ENCODE results near the gene PPP1R12A. TPM values are rescaled to one million over a fixed set of nuclear protein-coding genes. Genes with fewer than 3 reads are reported as not detected.

PPP1R12A gene
- polyA plus RNA-seq, 2 donors = 17.3 to 24.6 TPM

DNA sequence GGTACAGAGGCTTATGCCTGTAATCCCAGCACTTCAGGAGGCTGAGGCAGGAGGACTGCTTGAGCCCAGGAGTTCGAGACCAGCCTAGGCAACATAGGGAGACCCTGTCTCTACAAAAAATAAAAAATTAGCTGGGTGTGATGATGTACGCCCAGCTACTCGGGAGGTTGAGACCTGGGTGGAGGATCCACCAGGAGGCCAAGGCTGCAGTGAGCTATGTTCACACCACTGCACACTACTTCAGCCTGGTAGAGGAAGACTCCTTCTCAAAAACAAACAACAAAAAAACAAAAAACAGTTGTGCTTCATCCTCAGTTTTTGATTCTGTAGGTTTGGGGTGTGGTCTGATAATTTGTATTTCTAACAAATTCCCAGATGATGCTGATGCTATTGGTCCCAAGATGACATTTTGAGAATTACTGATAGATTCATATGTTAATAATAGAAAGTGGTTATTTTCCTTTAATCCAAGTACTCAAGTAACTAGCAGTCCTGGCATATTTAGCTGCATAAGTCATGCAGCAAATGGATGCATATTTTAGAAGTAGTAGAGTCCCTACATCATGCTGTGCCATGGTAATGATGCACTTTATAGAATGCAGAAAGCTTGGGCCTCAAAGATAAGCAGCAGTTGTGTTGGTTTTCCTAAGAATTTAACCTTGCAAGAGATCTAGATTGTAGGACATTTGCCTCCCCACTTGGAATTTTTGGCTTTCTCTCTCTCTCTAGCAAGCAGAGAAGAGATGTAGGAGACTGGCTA, 168.0 kb downstream of the PPP1R12A start:
- H3K9me3 ChIP-seq (ENCODE audit: control insufficient read depth in 2 of 2, insufficient read depth in 1 of 2, low read depth in 1 of 2, low read length in 1 of 2) = no peaks in the 10 kb centered on the region
- 92 to 93% methylated on average over 3 of the region's 3 CpGs for WGBS, 2 donors
- H3K4me1 ChIP-seq (ENCODE audit: control insufficient read depth in 2 of 2, insufficient read depth in 2 of 2, low read length in 1 of 2) = no peaks in the 10 kb centered on the region
- no peak overlapping the region for H3K4me3 ChIP-seq (ENCODE audit: low read depth in 1 of 2, low read length in 2 of 2)
- no peak overlapping the region for H3K27ac ChIP-seq (ENCODE audit: low read depth in 2 of 2, low read length in 1 of 2)
- H3K36me3 ChIP-seq (ENCODE audit: control insufficient read depth in 2 of 2, insufficient read depth in 2 of 2, low read length in 1 of 2) = no peaks in the 10 kb centered on the region
- H3K27me3 ChIP-seq (ENCODE audit: control insufficient read depth in 1 of 2, insufficient read depth in 2 of 2, low read length in 2 of 2) = no peaks in the 10 kb centered on the region

DNA sequence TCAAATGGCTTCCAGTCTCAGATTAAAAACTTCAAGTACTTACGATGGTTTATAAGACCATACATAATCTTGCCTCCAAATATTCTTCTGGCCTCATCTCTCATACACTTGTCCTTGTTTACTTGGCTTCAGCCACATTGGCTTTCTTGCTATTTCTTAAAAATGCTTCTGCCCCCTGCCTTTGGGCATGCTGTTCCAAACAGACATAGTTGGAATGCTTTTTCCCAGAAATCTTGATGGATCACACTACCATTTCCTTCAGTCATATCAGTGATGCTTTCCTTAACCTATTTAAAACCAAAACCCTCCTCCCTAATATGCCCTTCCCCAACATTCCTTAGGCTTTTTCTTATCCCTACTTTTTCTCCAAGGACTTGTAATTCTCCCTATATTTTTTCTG, 169.7 kb downstream of the PPP1R12A start:
- Histone ChIP-seq H3K36me3 (ENCODE audit: control insufficient read depth in 2 of 2, insufficient read depth in 2 of 2, low read length in 1 of 2) (no peaks in the 10 kb centered on the region), H3K4me1 (ENCODE audit: control insufficient read depth in 2 of 2, insufficient read depth in 2 of 2, low read length in 1 of 2) (no peaks in the 10 kb centered on the region), H3K4me3 (ENCODE audit: low read depth in 1 of 2, low read length in 2 of 2) (no peak overlapping the region), H3K9me3 (ENCODE audit: control insufficient read depth in 2 of 2, insufficient read depth in 1 of 2, low read depth in 1 of 2, low read length in 1 of 2) (no peaks in the 10 kb centered on the region), H3K27ac (ENCODE audit: low read depth in 2 of 2, low read length in 1 of 2) (no peak overlapping the region), H3K27me3 (ENCODE audit: control insufficient read depth in 1 of 2, insufficient read depth in 2 of 2, low read length in 2 of 2) (no peaks in the 10 kb centered on the region)
- WGBS, 2 donors = 83 to 86% methylated on average over 1 of the region's 1 CpG

DNA sequence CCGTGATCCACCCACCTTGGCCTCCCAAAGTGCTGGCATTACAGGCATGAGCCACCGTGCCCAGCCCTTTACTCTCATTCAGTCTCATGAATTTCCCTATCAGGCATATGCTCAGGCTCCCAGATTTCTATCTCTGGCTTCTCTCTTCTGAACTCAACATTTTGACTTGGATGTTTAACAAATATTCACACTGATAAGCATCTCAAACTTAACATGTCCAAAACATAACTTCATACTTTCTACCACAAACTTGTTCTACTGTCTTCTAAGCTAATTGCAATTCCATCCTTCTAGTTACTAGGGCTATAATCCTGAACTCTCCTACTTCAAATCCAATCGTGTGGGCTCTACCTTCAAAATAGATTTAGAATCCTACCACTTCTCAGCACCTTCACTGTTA, 170.3 kb downstream of the PPP1R12A start:
- WGBS, 2 donors = 82 to 87% methylated on average over 3 of the region's 3 CpGs
- H3K27ac ChIP-seq (ENCODE audit: low read depth in 2 of 2, low read length in 1 of 2) = no peak overlapping the region

DNA sequence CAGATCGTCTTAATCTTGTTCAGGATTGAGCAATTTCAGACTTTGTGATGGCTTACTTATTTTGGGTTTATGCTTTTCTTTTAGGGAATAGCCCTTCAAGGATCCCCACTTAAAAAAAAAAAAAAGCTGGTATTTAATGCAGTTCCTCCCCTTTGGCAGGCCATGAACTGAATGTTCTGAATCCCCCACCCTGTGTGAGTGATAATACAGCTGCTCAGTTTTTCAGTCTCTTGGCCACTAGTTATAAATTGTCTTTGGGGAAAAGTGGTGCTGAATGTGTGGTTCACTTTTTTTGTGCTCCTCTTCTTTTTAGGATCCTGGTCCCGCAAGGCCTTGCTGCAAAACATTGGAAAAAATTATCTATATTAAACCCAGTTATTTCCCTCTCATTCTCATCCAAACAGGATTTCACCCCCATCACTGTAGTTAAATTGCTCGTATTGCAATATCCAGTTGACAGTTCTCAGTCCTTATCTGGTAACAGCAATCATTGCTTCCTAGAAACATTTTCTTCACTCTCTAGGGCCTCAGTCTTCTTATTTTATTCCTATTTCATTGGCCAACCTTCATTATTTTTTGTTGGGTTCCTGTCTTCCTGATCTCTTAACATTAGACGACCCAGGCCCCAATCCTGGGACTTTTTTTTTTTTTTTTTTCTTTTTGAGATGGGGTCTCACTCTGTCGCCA, 171.0 kb downstream of the PPP1R12A start:
- no peaks in the 10 kb centered on the region for H3K4me1 ChIP-seq (ENCODE audit: control insufficient read depth in 2 of 2, insufficient read depth in 2 of 2, low read length in 1 of 2)
- no peak overlapping the region for H3K27ac ChIP-seq (ENCODE audit: low read depth in 2 of 2, low read length in 1 of 2)
- 86% methylated on average over 5 of the region's 5 CpGs for whole genome bisulfite sequencing, 2 donors
- no peaks in the 10 kb centered on the region for H3K27me3 ChIP-seq (ENCODE audit: control insufficient read depth in 1 of 2, insufficient read depth in 2 of 2, low read length in 2 of 2)
- no peaks in the 10 kb centered on the region for H3K36me3 ChIP-seq (ENCODE audit: control insufficient read depth in 2 of 2, insufficient read depth in 2 of 2, low read length in 1 of 2)
- no peaks in the 10 kb centered on the region for H3K9me3 ChIP-seq (ENCODE audit: control insufficient read depth in 2 of 2, insufficient read depth in 1 of 2, low read depth in 1 of 2, low read length in 1 of 2)
- H3K4me3 ChIP-seq (ENCODE audit: low read depth in 1 of 2, low read length in 2 of 2) = no peak overlapping the region

More for the DNA sequence above, 170.3 kb downstream of the PPP1R12A start:
- Histone ChIP-seq H3K36me3 (ENCODE audit: control insufficient read depth in 2 of 2, insufficient read depth in 2 of 2, low read length in 1 of 2) (no peaks in the 10 kb centered on the region), H3K4me1 (ENCODE audit: control insufficient read depth in 2 of 2, insufficient read depth in 2 of 2, low read length in 1 of 2) (no peaks in the 10 kb centered on the region), H3K4me3 (ENCODE audit: low read depth in 1 of 2, low read length in 2 of 2) (no peak overlapping the region), H3K9me3 (ENCODE audit: control insufficient read depth in 2 of 2, insufficient read depth in 1 of 2, low read depth in 1 of 2, low read length in 1 of 2) (no peaks in the 10 kb centered on the region), H3K27me3 (ENCODE audit: control insufficient read depth in 1 of 2, insufficient read depth in 2 of 2, low read length in 2 of 2) (no peaks in the 10 kb centered on the region)

DNA sequence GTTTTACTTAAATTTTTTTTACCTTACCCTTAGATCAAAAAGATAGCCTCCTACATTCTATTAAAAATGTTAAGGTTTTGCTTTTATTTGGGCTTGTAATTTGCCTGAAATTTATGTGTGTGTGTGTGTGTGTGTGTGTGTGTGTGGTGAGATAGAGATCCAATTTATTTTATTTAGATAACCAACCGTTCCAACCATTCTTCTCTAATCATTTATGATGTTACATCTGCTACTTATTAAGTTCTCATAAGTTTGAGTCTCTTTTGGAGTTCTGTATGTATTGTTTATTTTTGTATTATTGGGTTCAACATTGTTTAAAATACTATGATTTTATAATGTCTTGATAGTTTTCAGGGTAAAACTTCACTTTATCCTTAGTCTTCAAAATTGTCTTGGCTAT, 173.6 kb downstream of the PPP1R12A start:
- Histone ChIP-seq H3K4me1 (ENCODE audit: control insufficient read depth in 2 of 2, insufficient read depth in 2 of 2, low read length in 1 of 2) (no peaks in the 10 kb centered on the region), H3K27me3 (ENCODE audit: control insufficient read depth in 1 of 2, insufficient read depth in 2 of 2, low read length in 2 of 2) (no peaks in the 10 kb centered on the region), H3K9me3 (ENCODE audit: control insufficient read depth in 2 of 2, insufficient read depth in 1 of 2, low read depth in 1 of 2, low read length in 1 of 2) (no peaks in the 10 kb centered on the region), H3K4me3 (ENCODE audit: low read depth in 1 of 2, low read length in 2 of 2) (no peak overlapping the region), H3K27ac (ENCODE audit: low read depth in 2 of 2, low read length in 1 of 2) (no peak overlapping the region), H3K36me3 (ENCODE audit: control insufficient read depth in 2 of 2, insufficient read depth in 2 of 2, low read length in 1 of 2) (no peaks in the 10 kb centered on the region)
- WGBS, 2 donors = 56 to 61% methylated on average over 1 of the region's 1 CpG

- Histone ChIP-seq H3K4me3 (ENCODE audit: low read depth in 1 of 2, low read length in 2 of 2) (no peak overlapping the region), H3K9me3 (ENCODE audit: control insufficient read depth in 2 of 2, insufficient read depth in 1 of 2, low read depth in 1 of 2, low read length in 1 of 2) (peaks cover 0 to 3% of the 10 kb centered on the region in 2 donors), H3K36me3 (ENCODE audit: control insufficient read depth in 2 of 2, insufficient read depth in 2 of 2, low read length in 1 of 2) (no peaks in the 10 kb centered on the region), H3K4me1 (ENCODE audit: control insufficient read depth in 2 of 2, insufficient read depth in 2 of 2, low read length in 1 of 2) (no peaks in the 10 kb centered on the region), H3K27me3 (ENCODE audit: control insufficient read depth in 1 of 2, insufficient read depth in 2 of 2, low read length in 2 of 2) (no peaks in the 10 kb centered on the region), H3K27ac (ENCODE audit: low read depth in 2 of 2, low read length in 1 of 2) (no peak overlapping the region)
Measured at GRCh38 chr12:79747274-79747673, 187.6 kb downstream of the PPP1R12A start.

DNA sequence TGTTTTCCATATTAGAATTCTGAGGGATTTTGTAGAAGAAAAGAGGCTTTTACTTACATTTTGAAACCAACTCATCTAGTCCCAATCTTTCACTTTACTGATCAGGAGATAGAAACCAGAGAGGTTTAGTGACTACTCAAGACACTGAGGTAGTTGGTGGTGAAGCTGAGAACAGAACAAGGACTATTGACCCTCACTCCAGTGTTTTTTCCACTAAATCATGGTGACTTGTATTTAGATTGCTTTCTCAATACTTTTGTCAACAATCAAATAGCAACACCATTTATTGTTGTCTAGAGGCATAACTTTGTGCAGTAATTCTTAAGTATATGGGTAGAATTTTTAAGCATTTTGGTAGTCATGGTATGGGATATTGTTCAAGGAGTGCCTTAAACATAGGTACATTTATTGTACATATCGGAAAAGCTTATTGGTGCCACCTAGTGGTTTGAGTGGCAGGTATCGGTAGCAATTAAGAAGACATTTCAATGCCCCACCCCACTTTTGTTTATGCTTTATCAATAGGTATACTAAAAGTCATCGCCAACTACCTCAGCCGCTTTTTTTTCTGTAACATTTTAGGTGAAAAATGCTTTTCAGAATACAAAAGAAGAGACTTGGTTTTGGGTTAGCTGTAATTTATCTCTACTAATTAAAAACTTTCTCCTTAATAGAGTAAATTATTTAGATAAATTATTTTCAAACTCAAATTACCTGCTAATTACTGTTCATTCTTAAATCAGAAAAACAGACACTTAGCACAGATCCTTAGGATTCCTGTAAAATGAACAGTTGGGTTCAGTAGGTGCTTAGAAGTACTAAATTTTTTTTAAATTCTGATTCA, 196.8 kb downstream of the PPP1R12A start:
- WGBS, 2 donors = 9 to 17% methylated on average over 4 of the region's 4 CpGs
- Histone ChIP-seq H3K36me3 (ENCODE audit: control insufficient read depth in 2 of 2, insufficient read depth in 2 of 2, low read length in 1 of 2) (no peaks in the 10 kb centered on the region), H3K4me1 (ENCODE audit: control insufficient read depth in 2 of 2, insufficient read depth in 2 of 2, low read length in 1 of 2) (no peaks in the 10 kb centered on the region), H3K27ac (ENCODE audit: low read depth in 2 of 2, low read length in 1 of 2) (no peak overlapping the region), H3K27me3 (ENCODE audit: control insufficient read depth in 1 of 2, insufficient read depth in 2 of 2, low read length in 2 of 2) (no peaks in the 10 kb centered on the region), H3K4me3 (ENCODE audit: low read depth in 1 of 2, low read length in 2 of 2) (no peak overlapping the region), H3K9me3 (ENCODE audit: control insufficient read depth in 2 of 2, insufficient read depth in 1 of 2, low read depth in 1 of 2, low read length in 1 of 2) (no peaks in the 10 kb centered on the region)

DNA sequence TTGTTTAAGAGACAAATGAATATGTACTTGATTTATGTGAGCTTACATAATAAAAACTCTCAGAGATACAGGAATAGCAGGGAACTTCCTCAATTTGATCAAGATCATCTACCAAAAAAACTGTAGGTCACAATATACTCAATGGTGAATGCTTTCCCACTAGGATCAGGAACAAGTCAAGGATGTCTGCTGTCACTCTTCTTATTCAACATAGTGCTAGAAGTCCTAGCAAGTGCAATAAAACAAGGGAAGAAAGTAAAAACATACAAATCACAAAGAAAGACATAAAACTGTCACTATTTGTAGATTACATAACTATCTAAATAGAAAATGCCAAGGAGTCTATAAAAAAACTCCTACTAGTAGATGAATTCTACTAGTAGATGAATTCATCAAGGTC, 202.3 kb downstream of the PPP1R12A start:
- H3K27ac ChIP-seq (ENCODE audit: low read depth in 2 of 2, low read length in 1 of 2) = no peak overlapping the region
- no peaks in the 10 kb centered on the region for H3K9me3 ChIP-seq (ENCODE audit: control insufficient read depth in 2 of 2, insufficient read depth in 1 of 2, low read depth in 1 of 2, low read length in 1 of 2)
- H3K4me1 ChIP-seq (ENCODE audit: control insufficient read depth in 2 of 2, insufficient read depth in 2 of 2, low read length in 1 of 2) = no peaks in the 10 kb centered on the region
- H3K27me3 ChIP-seq (ENCODE audit: control insufficient read depth in 1 of 2, insufficient read depth in 2 of 2, low read length in 2 of 2) = no peaks in the 10 kb centered on the region
- no peak overlapping the region for H3K4me3 ChIP-seq (ENCODE audit: low read depth in 1 of 2, low read length in 2 of 2)
- H3K36me3 ChIP-seq (ENCODE audit: control insufficient read depth in 2 of 2, insufficient read depth in 2 of 2, low read length in 1 of 2) = no peaks in the 10 kb centered on the region

DNA sequence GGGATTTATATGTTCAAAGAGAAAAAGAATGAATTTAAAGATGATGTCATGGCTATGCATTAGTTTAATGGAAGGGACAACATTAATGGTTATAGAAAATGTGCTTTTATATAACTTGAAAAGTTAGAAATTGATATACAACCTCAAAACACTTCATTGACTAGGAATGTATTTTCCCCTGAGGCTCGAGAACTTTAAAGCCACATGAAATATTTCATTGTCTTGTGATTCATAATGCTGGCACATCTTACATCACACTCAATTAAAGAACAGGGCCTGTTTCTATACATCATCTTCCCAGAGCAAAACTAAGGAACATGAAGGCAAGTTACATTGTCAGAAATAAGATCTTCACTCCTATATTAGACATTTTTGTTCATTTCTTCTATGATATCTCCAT, 208.9 kb downstream of the PPP1R12A start:
- 50 to 57% methylated on average over 1 of the region's 1 CpG for WGBS, 2 donors
- no peak overlapping the region for H3K4me3 ChIP-seq (ENCODE audit: low read depth in 1 of 2, low read length in 2 of 2)
- no peaks in the 10 kb centered on the region for H3K27me3 ChIP-seq (ENCODE audit: control insufficient read depth in 1 of 2, insufficient read depth in 2 of 2, low read length in 2 of 2)
- H3K27ac ChIP-seq (ENCODE audit: low read depth in 2 of 2, low read length in 1 of 2) = no peak overlapping the region
- no peaks in the 10 kb centered on the region for H3K9me3 ChIP-seq (ENCODE audit: control insufficient read depth in 2 of 2, insufficient read depth in 1 of 2, low read depth in 1 of 2, low read length in 1 of 2)
- no peaks in the 10 kb centered on the region for H3K36me3 ChIP-seq (ENCODE audit: control insufficient read depth in 2 of 2, insufficient read depth in 2 of 2, low read length in 1 of 2)
- H3K4me1 ChIP-seq (ENCODE audit: control insufficient read depth in 2 of 2, insufficient read depth in 2 of 2, low read length in 1 of 2) = no peaks in the 10 kb centered on the region
